Naive thymus-derived CD4-positive, alpha-beta T cell (primary cell): Measurements from ENCODE around the gene SNX25. TPM values are rescaled to one million over a fixed set of nuclear protein-coding genes. Genes with fewer than 3 reads are reported as not detected.
"Not testable (repeated sequence)": the region's sequence is repeated elsewhere in the genome, so short reads cannot be mapped to it uniquely, and the experiment has no call there.

Experiments
- ATAC-seq: fragments of 150-1000 bp; cut with Tn5 transposase; 2 replicates; pipeline ENCODE4 v1.10.0; 2021; ENCODE audit warnings: mild to moderate bottlenecking, moderate library complexity
- CTCF ChIA-PET: fragments of 350-600 bp; sonication (Branson Sonifier 250); formaldehyde crosslinking; loops from one replicate; lab custom pipeline; 2021; ENCODE audit warnings: antibody characterized with exemption; lab: Charles Lee
- POLR2A ChIA-PET: fragments of 350-600 bp; sonication (Branson Sonifier 250); formaldehyde crosslinking; loops from one replicate; lab custom pipeline; 2021; ENCODE audit warnings: antibody characterized with exemption, inconsistent platforms; lab: Charles Lee
- DNase-seq, 9 donors: peaks; one replicate each; pipeline versions ENCODE4 v3.0.0 to v3.0.0-alpha.2; 2020 to 2022; ENCODE audit warnings: mixed read lengths in 1 of 9
- H3K27ac ChIP-seq: one replicate; pipeline ENCODE4 v1.7.0; 2013; ENCODE audit warnings: mild to moderate bottlenecking, low read depth, low read length, moderate library complexity
- H3K27me3 ChIP-seq, 2 donors: one replicate each; pipeline ENCODE4 v1.7.0; 2013; ENCODE audit warnings: low read length in 2 of 2, mild to moderate bottlenecking in 2 of 2, moderate library complexity in 2 of 2; ENCODE audit not compliant: control insufficient read depth in 2 of 2, insufficient read depth in 2 of 2
- H3K36me3 ChIP-seq, 3 experiments: 1 replicate in 2 of 3; 2 replicates in 1 of 3; pipeline ENCODE4 v1.7.0; 2013; ENCODE audit warnings: low read length in 3 of 3, mild to moderate bottlenecking in 3 of 3, moderate library complexity in 1 of 3; ENCODE audit not compliant: insufficient read depth in 3 of 3, control insufficient read depth in 2 of 3
- H3K4me1 ChIP-seq, 2 donors: one replicate each; pipeline ENCODE4 v1.7.0; 2013; ENCODE audit warnings: low read length in 2 of 2, mild to moderate bottlenecking in 2 of 2, moderate library complexity in 1 of 2; ENCODE audit not compliant: control insufficient read depth in 2 of 2, insufficient read depth in 2 of 2
- H3K4me3 ChIP-seq: 2 replicates; pipeline ENCODE4 v1.7.0; 2013; ENCODE audit warnings: mild to moderate bottlenecking, low read length
- H3K9me3 ChIP-seq, 3 experiments: 1 replicate in 2 of 3; 2 replicates in 1 of 3; pipeline ENCODE4 v1.7.0; 2013; ENCODE audit warnings: low read length in 3 of 3; ENCODE audit not compliant: control insufficient read depth in 2 of 3
- H3K27ac Mint-ChIP-seq, 9 donors: one replicate each; pipeline ENCODE4 v1.8.0; 2020 to 2022; ENCODE audit warnings: mixed read lengths in 9 of 9, mild to moderate bottlenecking in 8 of 9, moderate library complexity in 5 of 9, inconsistent platforms in 2 of 9
- H3K27me3 Mint-ChIP-seq, 5 donors: one replicate each; pipeline ENCODE4 v1.8.0; 2021 to 2022; ENCODE audit warnings: mixed read lengths in 5 of 5, mild to moderate bottlenecking in 1 of 5
- H3K36me3 Mint-ChIP-seq, 5 donors: one replicate each; pipeline ENCODE4 v1.8.0; 2020 to 2022; ENCODE audit warnings: mixed read lengths in 5 of 5, mild to moderate bottlenecking in 3 of 5, inconsistent platforms in 1 of 5
- H3K4me1 Mint-ChIP-seq, 7 donors: one replicate each; pipeline ENCODE4 v1.8.0; 2020 to 2022; ENCODE audit warnings: mixed read lengths in 7 of 7, mild to moderate bottlenecking in 3 of 7, inconsistent platforms in 1 of 7
- H3K4me3 Mint-ChIP-seq, 10 donors: one replicate each; pipeline ENCODE4 v1.8.0; 2020 to 2022; ENCODE audit warnings: mild to moderate bottlenecking in 10 of 10, mixed read lengths in 10 of 10, moderate library complexity in 6 of 10, inconsistent platforms in 2 of 10
- H3K9me3 Mint-ChIP-seq, 11 donors: one replicate each; pipeline ENCODE4 v1.8.0; 2020 to 2022; ENCODE audit warnings: mixed read lengths in 11 of 11, mild to moderate bottlenecking in 4 of 11, inconsistent platforms in 1 of 11, moderate library complexity in 1 of 11
- intact Hi-C, 2 donors: fragments of 100-400 bp; cut with micrococcal nuclease; formaldehyde crosslinking; loops; one replicate each; pipeline ENCODE4 v1.15.1; 2023
- polyA plus RNA-seq, 2 donors: library from polyadenylated mRNA; unstranded; fragments of 300-500 nt; fragmentation: Illumina TruSeq; gene quantifications; one replicate each; pipeline ENCODE4 v1.2.3, GENCODE V29; 2021
- total RNA-seq, 6 experiments: library from RNA in 5 of 6; stranded (reverse) in 5 of 6; gene quantifications; 1 replicate in 5 of 6; 2 replicates in 1 of 6; pipeline ENCODE4 v1.2.3 and lab custom pipeline; 2021 to 2026

SNX25 gene
- total and polyA plus RNA-seq, 7 experiments from 2014 or later = 3.9 to 18.9 (median 9.8) TPM

DNA sequence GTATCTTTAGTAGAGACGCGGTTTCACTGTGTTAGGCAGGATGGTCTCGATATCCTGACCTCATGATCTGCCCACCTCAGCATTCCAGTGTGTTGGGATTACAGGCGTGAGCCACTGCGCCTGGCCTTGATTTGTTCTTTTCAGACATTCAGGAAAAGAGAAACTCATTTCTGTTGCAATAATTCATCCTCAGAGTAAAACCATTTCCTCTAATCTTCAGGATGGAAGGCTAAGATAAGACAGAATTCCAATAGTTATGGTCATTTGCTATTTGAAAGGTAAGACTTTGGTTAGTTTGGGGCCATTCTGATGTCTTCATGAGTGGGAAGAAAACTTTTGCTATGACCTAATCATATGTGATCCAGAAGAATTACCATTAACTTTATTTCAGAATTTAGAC, 103.3 kb downstream of the SNX25 start:
- Histone ChIP-seq H3K4me3 (no peak overlapping the region), H3K9me3 (no peaks in the 10 kb centered on the region), H3K27ac (no peak overlapping the region), H3K4me1 (no peaks in the 10 kb centered on the region), H3K36me3 (peaks cover 0 to 22% (median 0%) of the 10 kb centered on the region in 3 experiments), H3K27me3 (no peaks in the 10 kb centered on the region)
- no peaks in the 10 kb centered on the region for H3K27me3 Mint-ChIP-seq
- H3K9me3 Mint-ChIP-seq = peaks cover 0 to 9% (median 0%) of the 10 kb centered on the region in 11 donors
- peaks cover 20 to 78% (median 59%) of the 10 kb centered on the region in 5 donors for H3K36me3 Mint-ChIP-seq
- intact Hi-C loops = no loop called here
- ATAC-seq (no peak), DNase-seq (no peak)
- H3K27ac Mint-ChIP-seq = peak overlapping the region in 1 of 9 donors; percentile 7
- no peak overlapping the region for H3K4me3 Mint-ChIP-seq
- ChIA-PET CTCF (no interaction called here), POLR2A (no interaction called here)
- peaks cover 0 to 20% (median 0%) of the 10 kb centered on the region in 7 donors for H3K4me1 Mint-ChIP-seq

DNA sequence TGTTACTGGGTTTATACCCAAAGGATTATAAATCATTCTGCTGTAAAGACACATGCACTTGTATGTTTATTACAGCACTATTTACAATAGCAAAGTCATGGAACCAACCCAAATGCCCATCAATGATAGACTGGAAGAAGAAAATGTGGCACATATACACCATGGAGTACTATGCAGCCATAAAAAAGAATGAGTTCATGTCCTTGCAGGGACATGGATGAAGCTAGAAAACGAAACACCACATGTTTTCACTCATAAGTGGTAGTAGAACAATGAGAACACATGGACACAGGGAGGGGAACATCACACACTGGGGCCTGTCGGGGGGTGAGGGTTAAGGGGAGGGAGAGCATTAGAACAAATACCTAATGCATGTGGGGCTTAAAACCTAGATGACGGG, 108.1 kb downstream of the SNX25 start:
- H3K36me3 ChIP-seq = peaks cover 0 to 12% (median 0%) of the 10 kb centered on the region in 3 experiments
- H3K4me1 ChIP-seq, DNase-seq, H3K27ac ChIP-seq, CTCF ChIA-PET, H3K4me3 Mint-ChIP-seq, H3K4me3 ChIP-seq, H3K27me3 Mint-ChIP-seq, H3K9me3 Mint-ChIP-seq, POLR2A ChIA-PET, intact Hi-C loops, H3K27me3 ChIP-seq, H3K9me3 ChIP-seq, H3K27ac Mint-ChIP-seq, ATAC-seq: not testable (repeated sequence)
- Mint-ChIP-seq H3K36me3 (peaks cover 19 to 62% (median 47%) of the 10 kb centered on the region in 5 donors), H3K4me1 (peaks cover 0 to 11% (median 6%) of the 10 kb centered on the region in 7 donors)

DNA sequence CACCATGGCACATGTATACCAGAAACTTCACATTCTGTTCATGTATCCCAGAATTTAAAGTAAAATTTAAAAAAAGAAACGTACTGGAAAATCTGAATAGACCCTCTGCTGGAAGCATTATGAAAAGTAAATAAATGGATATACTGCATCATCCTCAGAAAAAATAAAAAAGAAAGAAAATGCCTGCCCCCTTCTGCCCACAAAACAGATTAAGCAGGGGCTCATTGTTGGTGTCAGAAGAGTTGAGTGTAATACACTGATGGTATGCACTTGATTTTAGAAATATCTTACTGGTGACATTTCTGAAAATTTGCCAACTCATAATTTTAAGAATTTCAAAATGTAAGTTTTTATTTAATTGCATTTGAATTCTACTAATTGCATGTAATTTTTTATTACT, 108.5 kb downstream of the SNX25 start:
- peaks cover 0 to 11% (median 6%) of the 10 kb centered on the region in 7 donors for H3K4me1 Mint-ChIP-seq
- H3K36me3 Mint-ChIP-seq = peaks cover 19 to 61% (median 47%) of the 10 kb centered on the region in 5 donors
- ChIA-PET POLR2A (no interaction called here), CTCF (no interaction called here)
- Histone ChIP-seq H3K9me3 (no peaks in the 10 kb centered on the region), H3K27ac (no peak overlapping the region), H3K4me3 (no peak overlapping the region), H3K27me3 (no peaks in the 10 kb centered on the region), H3K4me1 (no peaks in the 10 kb centered on the region), H3K36me3 (peaks cover 0 to 9% (median 0%) of the 10 kb centered on the region in 3 experiments)
- H3K27me3 Mint-ChIP-seq = no peaks in the 10 kb centered on the region
- no peak overlapping the region for H3K27ac Mint-ChIP-seq
- H3K4me3 Mint-ChIP-seq = no peak overlapping the region
- DNase-seq = no peak
- peaks cover 0 to 9% (median 0%) of the 10 kb centered on the region in 11 donors for H3K9me3 Mint-ChIP-seq
- intact Hi-C loops = no loop called here
- no peak for ATAC-seq

DNA sequence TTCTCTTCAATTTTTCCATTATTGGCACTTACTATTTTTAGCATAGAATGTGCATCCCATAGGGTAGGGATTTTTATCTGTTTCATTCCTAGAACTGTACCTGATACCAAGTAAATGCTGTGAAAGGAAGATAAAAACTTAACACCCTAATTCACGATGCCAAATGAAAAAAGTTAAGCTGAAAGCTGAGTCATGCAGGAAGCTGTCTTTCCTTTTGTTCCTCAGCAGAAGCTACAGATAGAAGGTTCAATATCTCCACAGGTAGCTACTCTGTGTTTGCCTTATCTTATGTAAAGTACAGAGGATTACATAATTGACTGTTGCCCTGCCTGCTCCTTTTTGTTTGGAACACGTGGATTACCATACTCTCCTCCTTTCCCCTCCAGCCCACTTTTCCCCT, 109.3 kb downstream of the SNX25 start:
- no peaks in the 10 kb centered on the region for H3K4me1 ChIP-seq
- ChIA-PET POLR2A (interaction anchor here (0.6 kb wide), 2 partner anchors 19 to 56 kb away, joined by 3 read pairs; no protein-coding TSS in a partner anchor), CTCF (no interaction called here)
- peaks cover 0 to 7% (median 0%) of the 10 kb centered on the region in 3 experiments for H3K36me3 ChIP-seq
- H3K4me1 Mint-ChIP-seq = peaks cover 0 to 11% (median 6%) of the 10 kb centered on the region in 7 donors
- no peak overlapping the region for H3K27ac ChIP-seq
- peaks cover 18 to 57% (median 41%) of the 10 kb centered on the region in 5 donors for H3K36me3 Mint-ChIP-seq
- no peaks in the 10 kb centered on the region for H3K27me3 ChIP-seq
- peak overlapping the region in 1 of 10 donors; percentile 60 for H3K4me3 Mint-ChIP-seq
- intact Hi-C loops = no loop called here
- H3K27me3 Mint-ChIP-seq = no peaks in the 10 kb centered on the region
- ATAC-seq (no peak), DNase-seq (no peak)
- no peaks in the 10 kb centered on the region for H3K9me3 ChIP-seq
- H3K9me3 Mint-ChIP-seq = peaks cover 0 to 9% (median 0%) of the 10 kb centered on the region in 11 donors
- H3K4me3 ChIP-seq = no peak overlapping the region
- no peak overlapping the region for H3K27ac Mint-ChIP-seq

DNA sequence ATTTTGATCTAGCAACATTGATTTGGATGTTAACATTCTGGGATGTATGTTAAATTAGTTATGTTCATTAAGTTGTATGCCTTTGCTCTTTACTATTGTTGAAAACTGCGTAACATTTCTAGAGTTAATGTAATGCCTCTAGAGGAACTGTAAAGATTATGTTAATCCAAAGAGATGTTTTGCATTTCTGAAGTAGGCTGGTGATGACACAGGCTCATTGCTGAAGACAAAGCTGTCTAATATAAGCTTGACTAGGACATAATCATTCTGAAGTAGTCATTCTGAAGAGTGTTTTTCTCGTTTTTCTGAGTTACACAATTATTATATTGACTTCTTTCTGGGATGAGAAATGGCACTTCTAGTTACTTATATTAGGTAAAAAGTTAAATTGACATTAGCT, 113.4 kb downstream of the SNX25 start:
- no peaks in the 10 kb centered on the region for H3K27me3 ChIP-seq
- DNase-seq = no peak
- Mint-ChIP-seq H3K4me1 (peaks cover 0 to 8% (median 6%) of the 10 kb centered on the region in 7 donors), H3K36me3 (peaks cover 5 to 32% (median 20%) of the 10 kb centered on the region in 5 donors), H3K27ac (no peak overlapping the region), H3K9me3 (no peaks in the 10 kb centered on the region), H3K27me3 (no peaks in the 10 kb centered on the region), H3K4me3 (no peak overlapping the region)
- POLR2A ChIA-PET = no interaction called here
- intact Hi-C loops = no loop called here
- H3K9me3 ChIP-seq = no peaks in the 10 kb centered on the region
- CTCF ChIA-PET = no interaction called here
- H3K36me3 ChIP-seq = no peaks in the 10 kb centered on the region
- H3K4me1 ChIP-seq = no peaks in the 10 kb centered on the region
- no peak overlapping the region for H3K27ac ChIP-seq
- H3K4me3 ChIP-seq = no peak overlapping the region
- ATAC-seq = no peak

DNA sequence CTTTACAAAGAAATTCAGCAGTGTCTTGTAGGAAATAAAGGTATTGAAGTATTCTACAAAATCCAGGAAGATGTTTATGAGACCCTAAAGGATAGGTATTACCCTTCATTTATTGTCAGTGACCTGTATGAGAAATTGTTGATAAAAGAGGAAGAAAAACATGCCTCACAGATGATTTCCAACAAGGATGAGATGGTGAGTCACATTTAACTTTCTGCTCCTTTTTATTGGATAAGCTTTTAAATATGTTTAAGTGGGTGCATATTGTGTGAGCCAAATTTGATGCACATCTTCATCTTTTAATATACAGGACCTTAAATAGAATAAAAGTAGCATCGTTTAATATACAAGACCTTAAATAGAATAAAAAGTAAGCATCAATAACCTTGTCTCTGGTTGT, 114.2 kb downstream of the SNX25 start:
- intact Hi-C loops = no loop called here
- ChIA-PET CTCF (no interaction called here), POLR2A (no interaction called here)

DNA sequence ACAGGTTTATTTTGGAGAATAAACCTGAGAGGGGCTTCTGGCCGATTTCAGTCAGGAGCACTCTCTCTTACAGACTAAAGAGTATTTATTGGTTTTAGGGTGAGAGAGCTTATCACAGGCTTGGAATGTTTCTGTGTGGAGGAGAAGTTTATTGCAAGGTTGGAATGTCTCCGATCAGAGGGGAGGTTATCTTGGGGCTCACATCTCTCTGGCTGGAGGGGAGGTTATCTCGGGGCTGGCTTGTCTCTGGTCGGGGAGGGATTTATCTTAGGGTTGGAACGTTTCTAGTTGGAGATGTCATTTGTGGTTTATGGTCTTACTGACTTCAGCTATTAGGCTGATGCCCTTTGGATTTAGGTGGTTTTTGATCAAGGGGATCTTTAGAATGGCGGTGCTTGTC, 115.0 kb downstream of the SNX25 start:
- H3K4me3 Mint-ChIP-seq, H3K4me1 Mint-ChIP-seq, POLR2A ChIA-PET, H3K4me3 ChIP-seq, H3K9me3 ChIP-seq, H3K4me1 ChIP-seq, CTCF ChIA-PET, H3K9me3 Mint-ChIP-seq, H3K27me3 ChIP-seq, intact Hi-C loops, H3K36me3 ChIP-seq, ATAC-seq, H3K27me3 Mint-ChIP-seq, H3K27ac ChIP-seq, DNase-seq: not testable (repeated sequence)
- Mint-ChIP-seq H3K27ac (peak overlapping the region in 1 of 9 donors; percentile 3), H3K36me3 (peaks cover 9 to 44% (median 20%) of the 10 kb centered on the region in 5 donors)

More for the DNA sequence above, 114.2 kb downstream of the SNX25 start:
- Histone ChIP-seq H3K36me3 (no peaks in the 10 kb centered on the region), H3K4me1 (no peaks in the 10 kb centered on the region), H3K4me3 (no peak overlapping the region), H3K27ac (no peak overlapping the region), H3K27me3 (no peaks in the 10 kb centered on the region), H3K9me3 (no peaks in the 10 kb centered on the region)
- no peaks in the 10 kb centered on the region for H3K27me3 Mint-ChIP-seq
- DNase-seq = no peak
- H3K9me3 Mint-ChIP-seq = peaks cover 0 to 1% (median 0%) of the 10 kb centered on the region in 11 donors
- H3K4me1 Mint-ChIP-seq = peaks cover 0 to 3% (median 2%) of the 10 kb centered on the region in 7 donors
- no peak overlapping the region for H3K4me3 Mint-ChIP-seq
- ATAC-seq = no peak
- H3K36me3 Mint-ChIP-seq = peaks cover 8 to 38% (median 18%) of the 10 kb centered on the region in 5 donors
- H3K27ac Mint-ChIP-seq = no peak overlapping the region
